ENCODE data around the gene B4GALT3. TPM values are rescaled to one million over a fixed set of nuclear protein-coding genes. Genes with fewer than 3 reads are reported as not detected.

Gene B4GALT3
- total and polyA plus RNA-seq, 9 of the 15 experiments (the other 6 are each of a cell fraction or from before 2014, with no cell fraction given) = 31.2 to 103 (median 46.1) TPM

DNA sequence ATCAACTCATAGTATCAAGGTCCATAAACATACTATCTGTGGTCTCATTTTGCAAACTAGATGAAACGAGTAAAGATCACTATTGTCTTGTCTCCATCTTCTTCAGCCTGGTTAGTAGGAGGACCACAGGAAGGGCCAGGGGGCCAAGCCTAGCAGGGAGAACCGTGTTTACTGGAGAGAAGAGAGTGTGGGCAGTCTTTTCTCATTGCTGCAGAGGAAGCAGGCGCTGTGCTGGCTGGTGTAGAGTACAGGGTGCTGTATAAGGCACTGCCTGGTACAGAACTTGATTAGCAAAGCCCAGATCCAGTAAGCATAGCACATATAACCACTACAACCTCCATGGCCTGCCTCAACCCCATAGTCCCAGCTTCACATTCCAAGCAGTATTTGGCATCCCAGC, 10.0 kb upstream of the B4GALT3 start:
- H3K27me3 ChIP-seq (ENCODE audit: control insufficient read depth in 2 of 2, insufficient read depth in 2 of 2, low read length in 2 of 2) = no peaks in the 10 kb centered on the region
- H3K9me3 ChIP-seq (replicated peaks; ENCODE audit: control insufficient read depth, insufficient read depth, low read depth, low read length) = no peaks in the 10 kb centered on the region
- H3K9ac ChIP-seq (ENCODE audit: insufficient read depth in 1 of 2, low read depth in 2 of 2, low read length in 2 of 2) = no peak overlapping the region
- H3K4me2 ChIP-seq (ENCODE audit: insufficient read depth, low read length) = peak overlapping the region; percentile 2; the same call in 1 of the 2 replicates
- ATAC-seq (peak; percentile 30), DNase-seq (ENCODE audit: extremely low read depth in 1 of 4, low spot score in 3 of 4) (no peak), FAIRE-seq (peak; percentile 51)
- H3K4me1 ChIP-seq (replicated peaks in 1 of 2; ENCODE audit: control insufficient read depth in 2 of 2, insufficient read depth in 2 of 2, low read length in 2 of 2) = peaks cover 17 to 29% of the 10 kb centered on the region in 2 experiments
- in situ Hi-C loops (cut with MboI) (no loop called here), intact Hi-C loops (cut with micrococcal nuclease) (no loop called here)
- TF ChIP-seq ZBTB26 (CRISPR knock-in tag; IDR thresholded peaks at IDR 0.05) = no peak
- no peak for TF ChIP-seq COPS2 (conservative IDR thresholded peaks at IDR 0.05)
- no peak for TF ChIP-seq BCOR (IDR thresholded peaks at IDR 0.05)
- no peak for TF ChIP-seq CBX5 (IDR thresholded peaks at IDR 0.05; ENCODE audit: borderline replicate concordance, low read depth)
- no peak for TF ChIP-seq RBM15 (IDR thresholded peaks at IDR 0.05; ENCODE audit: insufficient read depth, low read length)
- no peak for TF ChIP-seq ZFP1 (CRISPR knock-in tag; IDR thresholded peaks at IDR 0.05)
- TF ChIP-seq CSDE1 (IDR thresholded peaks at IDR 0.05) = no peak
- no peak for TF ChIP-seq FOXJ3 (CRISPR knock-in tag; IDR thresholded peaks at IDR 0.05)
- TF ChIP-seq, protein P1, sequence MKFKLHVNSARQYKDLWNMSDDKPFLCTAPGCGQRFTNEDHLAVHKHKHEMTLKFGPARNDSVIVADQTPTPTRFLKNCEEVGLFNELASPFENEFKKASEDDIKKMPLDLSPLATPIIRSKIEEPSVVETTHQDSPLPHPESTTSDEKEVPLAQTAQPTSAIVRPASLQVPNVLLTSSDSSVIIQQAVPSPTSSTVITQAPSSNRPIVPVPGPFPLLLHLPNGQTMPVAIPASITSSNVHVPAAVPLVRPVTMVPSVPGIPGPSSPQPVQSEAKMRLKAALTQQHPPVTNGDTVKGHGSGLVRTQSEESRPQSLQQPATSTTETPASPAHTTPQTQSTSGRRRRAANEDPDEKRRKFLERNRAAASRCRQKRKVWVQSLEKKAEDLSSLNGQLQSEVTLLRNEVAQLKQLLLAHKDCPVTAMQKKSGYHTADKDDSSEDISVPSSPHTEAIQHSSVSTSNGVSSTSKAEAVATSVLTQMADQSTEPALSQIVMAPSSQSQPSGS (CRISPR knock-in tag; IDR thresholded peaks at IDR 0.05) = no peak
- no peak for TF ChIP-seq ZNF583 (CRISPR knock-in tag; IDR thresholded peaks at IDR 0.05)
- TF ChIP-seq ZNF143 (CRISPR knock-in tag; IDR thresholded peaks at IDR 0.05) = no peak
- TF ChIP-seq ZNF146 (CRISPR knock-in tag; IDR thresholded peaks at IDR 0.05; ENCODE audit: unreplicated experiment) = no peak
- no peaks in the 10 kb centered on the region for H4K20me1 ChIP-seq (replicated peaks; ENCODE audit: control insufficient read depth, insufficient read depth, low read length)
- POLR2A ChIA-PET = interaction anchor here (0.6 to 1.1 kb wide), 2 partner anchors 21 to 25 kb away, joined by 3 read pairs; no protein-coding TSS in a partner anchor
- H2AFZ ChIP-seq (ENCODE audit: low read depth, low read length) = peak overlapping the region; percentile 76
- no peak overlapping the region for H3K4me3 ChIP-seq
- no peaks in the 10 kb centered on the region for H3K36me3 ChIP-seq (ENCODE audit: control insufficient read depth, insufficient read depth, low read length)
- CTCF ChIA-PET (ENCODE audit: low intra/inter-chr PET ratio) = no interaction called here
- BruUV-seq (replicated peaks) = no TSS peak
- WGBS (ENCODE audit: insufficient coverage, low coverage, missing lambda C conversion rate) = 43% methylated on average over 3 of the region's 3 CpGs
- no peaks in the 10 kb centered on the region for H3K9me1 ChIP-seq (ENCODE audit: control insufficient read depth, insufficient read depth, low read length)
- no peak overlapping the region for H3K27ac ChIP-seq (ENCODE audit: extremely low read depth, low read depth, low read length)
- no peaks in the 10 kb centered on the region for H3K79me2 ChIP-seq (ENCODE audit: control insufficient read depth, insufficient read depth, low read length)

All from K562 (cell line).